GM18868 (cell line): ENCODE data around the gene CERS5.
A peak's percentile ranks its signal among the peaks of the same experiment; 100 is the strongest.
"Not testable (repeated sequence)": the region's sequence is repeated elsewhere in the genome, so short reads cannot be mapped to it uniquely, and the experiment has no call there.

Experiments used
- ATAC-seq: cut with Tn5 transposase; IDR thresholded peaks from one replicate; pipeline ENCODE4 v1.9.1; 2021; ENCODE audit warnings: mild to moderate bottlenecking, moderate library complexity; ENCODE audit not compliant: unreplicated experiment

The CERS5 gene

GRCh38 chr12:50187084-50187900, 20.1 kb upstream of the CERS5 start:
- ATAC-seq = peak; percentile 64

- no peak for ATAC-seq
Observed at GRCh38 chr12:50186681-50187080, 19.5 kb upstream of the CERS5 start.

GRCh38 chr12:50185970-50186663, 18.9 kb upstream of the CERS5 start:
- ATAC-seq = no peak

GRCh38 chr12:50185301-50185895, 18.2 kb upstream of the CERS5 start:
- ATAC-seq = no peak

DNA sequence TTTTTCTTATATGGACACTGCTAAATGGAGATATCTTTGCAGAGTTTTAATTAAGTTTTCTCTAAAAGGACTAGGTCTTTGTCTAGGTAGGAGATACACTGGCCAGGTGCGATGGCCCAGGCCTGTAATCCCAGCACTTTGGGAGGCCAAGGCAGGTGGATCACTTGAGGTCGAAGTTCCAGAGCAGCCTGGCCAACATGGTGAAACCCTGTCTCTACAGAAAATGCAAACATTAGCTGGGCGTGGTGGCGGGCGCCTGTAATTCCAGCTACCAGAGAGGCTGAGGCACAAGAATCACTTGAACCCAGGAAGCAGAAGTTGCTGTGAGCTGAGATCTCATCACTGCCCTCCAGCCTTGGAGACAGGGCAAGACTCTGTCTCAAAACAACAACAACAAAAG, 17.1 kb upstream of the CERS5 start:
- ATAC-seq = no peak

DNA sequence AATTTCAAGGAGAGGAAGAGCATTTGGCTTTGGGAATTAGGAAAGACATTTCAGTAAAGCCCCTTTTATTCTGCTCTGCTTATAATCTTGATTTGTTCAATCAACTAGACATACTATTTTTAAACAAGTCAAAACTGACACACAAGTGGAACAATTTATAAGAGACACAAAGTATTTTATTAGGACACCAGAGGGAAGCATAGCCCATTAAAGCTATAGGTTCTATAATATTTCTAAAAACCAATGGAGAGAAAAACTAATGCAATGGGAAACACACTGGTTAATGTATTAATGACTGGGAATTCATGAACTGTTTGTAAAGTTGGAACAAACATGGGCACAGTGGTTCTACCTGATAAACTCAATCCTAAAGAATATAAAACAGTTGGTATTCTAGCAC, 15.3 kb upstream of the CERS5 start:
- no peak for ATAC-seq

DNA sequence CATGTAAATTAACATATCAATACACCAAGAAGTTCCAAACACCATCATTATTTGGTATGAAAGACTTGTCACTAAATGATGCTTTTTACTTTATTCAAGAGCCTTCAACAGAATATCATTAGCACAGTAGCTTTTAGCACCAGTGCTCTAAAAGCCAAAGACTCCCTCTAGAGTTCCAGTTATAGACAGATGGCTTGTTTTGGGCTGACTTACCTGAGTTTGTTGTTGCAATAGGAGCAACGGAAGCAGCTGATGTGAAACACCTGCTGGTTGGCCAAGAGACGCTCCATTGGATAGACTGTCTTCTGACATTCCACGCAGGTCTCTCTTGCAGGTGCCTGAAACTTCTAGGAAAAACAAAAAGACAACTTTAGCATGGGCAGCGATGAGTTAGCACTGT, 14.5 kb upstream of the CERS5 start:
- ATAC-seq = no peak

GRCh38 chr12:50175716-50176026, 8.5 kb upstream of the CERS5 start:
- ATAC-seq = no peak

DNA sequence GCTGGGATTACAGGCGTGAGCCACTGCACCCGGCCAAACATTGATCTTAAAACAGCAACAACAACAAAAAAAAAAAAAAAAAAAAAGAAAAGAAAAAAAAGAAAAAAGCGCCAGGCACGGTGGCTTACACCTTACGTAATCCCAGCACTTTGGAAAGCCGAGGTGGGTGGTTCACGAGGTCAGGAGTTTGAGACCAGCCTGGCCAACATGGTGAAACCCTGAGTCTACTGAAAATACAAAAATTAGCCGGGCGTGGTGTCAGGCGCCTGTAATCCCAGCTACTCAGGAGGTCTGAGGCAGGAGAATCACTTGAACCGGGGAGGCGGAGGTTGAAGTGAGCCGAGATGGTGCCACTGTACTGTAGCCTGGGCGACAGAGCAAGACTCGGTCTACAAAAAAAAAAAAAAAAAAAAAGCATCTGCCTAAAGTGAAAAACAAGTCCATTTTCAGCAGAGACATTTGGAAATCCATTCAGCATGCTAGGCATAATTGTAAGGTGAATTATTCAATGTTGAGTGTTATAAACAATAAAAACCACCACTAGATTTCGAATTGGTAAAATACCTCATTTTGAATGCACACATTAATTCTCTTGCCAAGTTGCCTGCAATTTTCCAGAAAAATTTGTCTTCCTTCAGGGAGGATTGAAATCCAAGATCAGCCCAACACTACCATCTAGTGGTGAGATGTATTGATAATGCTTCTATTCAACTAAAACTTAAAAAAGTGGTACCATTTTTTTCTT, 8.0 kb upstream of the CERS5 start:
- ATAC-seq = no peak

DNA sequence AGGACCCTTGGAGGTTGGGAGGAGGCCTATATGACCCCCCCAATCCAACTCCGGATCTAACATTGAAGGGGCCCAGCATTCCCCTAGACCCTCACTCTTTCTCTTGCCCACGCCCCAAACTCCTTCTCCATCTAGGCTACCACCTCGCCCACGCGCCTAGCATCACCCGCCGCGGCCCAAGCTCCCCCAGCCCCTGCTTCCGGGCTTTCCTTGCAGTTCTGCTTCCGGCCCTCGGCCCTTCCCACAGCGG, 445 bp downstream of the CERS5 start:
- peak; percentile 34 for ATAC-seq

GRCh38 chr12:50164963-50165362, 2.2 kb downstream of the CERS5 start:
- no peak for ATAC-seq

- no peak for ATAC-seq
Observed at GRCh38 chr12:50162230-50162629, 4.9 kb downstream of the CERS5 start.

DNA sequence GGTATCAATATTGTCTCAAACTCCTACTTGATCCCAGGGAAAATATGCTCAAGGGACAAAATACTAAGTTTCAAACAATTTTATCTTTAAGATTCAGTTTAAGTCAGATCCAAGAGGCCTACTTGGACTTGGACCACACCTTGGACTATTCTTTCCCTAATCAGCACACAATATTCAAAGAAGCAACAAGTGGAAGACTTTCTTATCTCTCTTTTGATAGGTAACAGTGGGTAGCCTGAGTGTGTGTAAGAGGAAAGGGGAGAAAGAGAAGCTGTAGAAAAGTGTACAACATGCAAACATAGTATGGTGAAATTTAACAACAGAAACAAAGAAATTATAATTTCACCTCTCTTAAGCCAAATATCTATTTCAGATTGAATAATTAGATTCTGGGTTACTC, 6.5 kb downstream of the CERS5 start:
- no peak for ATAC-seq

- ATAC-seq = no peak
Observed at GRCh38 chr12:50157259-50157658, 9.9 kb downstream of the CERS5 start.

GRCh38 chr12:50156641-50157040, 10.5 kb downstream of the CERS5 start:
- no peak for ATAC-seq

DNA sequence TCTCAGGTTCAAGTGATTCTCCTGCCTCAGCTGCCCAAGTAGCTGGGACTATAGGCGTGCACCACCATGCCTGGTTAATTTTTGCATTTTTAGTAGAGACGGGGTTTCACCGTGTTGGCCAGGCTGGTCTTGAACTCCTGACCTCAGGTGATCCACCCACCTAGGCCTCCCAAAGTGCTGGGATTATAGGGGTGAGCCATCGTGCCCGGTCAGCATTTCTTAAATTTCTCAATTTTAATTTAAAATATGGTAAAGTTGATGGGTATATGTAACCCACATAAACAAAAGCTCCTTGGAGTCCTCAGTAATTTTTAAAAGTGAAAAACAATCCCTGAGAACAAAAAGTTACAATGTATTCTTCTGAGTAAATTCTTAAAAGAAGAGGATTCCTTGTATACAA, 12.2 kb downstream of the CERS5 start:
- ATAC-seq = not testable (repeated sequence)

DNA sequence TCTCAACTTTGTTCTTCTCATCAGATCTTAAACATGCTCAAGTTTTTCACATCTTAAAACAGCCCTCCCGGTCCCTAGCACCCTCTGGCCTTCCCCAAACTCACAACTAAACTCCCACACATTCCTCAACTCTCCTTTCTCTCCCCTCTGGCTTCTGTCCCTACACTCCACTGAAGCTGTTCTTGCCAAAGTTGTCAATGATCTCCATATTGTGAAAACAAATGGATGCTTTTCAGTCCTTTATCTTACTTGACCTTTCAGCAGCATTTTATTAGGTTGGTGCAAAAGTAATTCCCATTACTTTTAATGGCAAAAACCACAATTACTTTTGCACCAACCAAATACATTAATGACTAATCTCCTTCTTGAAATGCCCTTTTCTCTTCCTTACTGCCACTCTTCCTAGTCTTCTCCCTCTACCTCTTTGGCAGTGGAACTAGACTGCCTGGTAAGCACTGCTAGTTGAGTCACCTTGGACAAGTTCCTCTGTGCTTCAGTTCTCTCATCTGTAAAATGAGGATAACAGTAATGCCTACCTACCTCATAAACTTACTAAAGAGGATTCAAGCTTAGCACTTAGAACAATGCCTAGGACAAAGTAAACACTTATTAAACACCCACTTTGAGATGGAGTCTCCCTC, 16.0 kb downstream of the CERS5 start:
- ATAC-seq = no peak

DNA sequence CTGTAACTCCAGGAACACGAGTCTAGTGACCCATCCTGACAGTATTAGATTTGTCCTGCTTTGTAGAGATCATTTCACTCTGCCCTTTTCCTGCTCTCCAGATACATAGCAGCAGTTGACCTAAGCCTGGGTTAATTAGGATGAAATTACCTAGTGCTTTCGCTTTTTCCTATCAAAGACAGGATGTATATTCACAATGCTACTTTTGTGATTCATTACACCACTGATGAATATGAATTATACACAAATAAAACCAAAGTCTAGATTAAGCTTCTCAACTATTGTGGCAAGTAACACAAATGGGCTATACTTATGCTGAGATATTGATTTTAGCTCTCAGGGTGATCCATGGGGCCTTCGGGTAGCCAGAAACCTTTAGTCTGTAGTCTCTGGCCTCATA, 17.9 kb downstream of the CERS5 start:
- ATAC-seq = no peak

GRCh38 chr12:50148011-50148410, 19.2 kb downstream of the CERS5 start:
- ATAC-seq = not testable (repeated sequence)

GRCh38 chr12:50147281-50147680, 19.9 kb downstream of the CERS5 start:
- no peak for ATAC-seq

GRCh38 chr12:50145439-50145838, 21.7 kb downstream of the CERS5 start:
- no peak for ATAC-seq
